Fibroblast of lung (primary cell): ENCODE results near the gene TEX19. TPM values are rescaled to one million over a fixed set of nuclear protein-coding genes. Genes with fewer than 3 reads are reported as not detected.

Source experiments
- DNase-seq, 2 donors: peaks; one replicate each; pipeline versions ENCODE4 v3.0.0 to v3.0.0-alpha.2; 2010; ENCODE audit warnings: low read depth in 2 of 2
- H2AFZ ChIP-seq: 2 replicates; pipeline ENCODE4 v1.5.1; 2012; ENCODE audit warnings: low read length, control low read depth, inconsistent platforms
- H3K27ac ChIP-seq: 2 replicates; pipeline ENCODE4 v1.5.1; 2011; ENCODE audit warnings: low read length, control low read depth; ENCODE audit not compliant: insufficient read depth
- H3K27me3 ChIP-seq: 2 replicates; pipeline ENCODE4 v1.5.1; 2011; ENCODE audit warnings: mild to moderate bottlenecking, low read length; ENCODE audit not compliant: control insufficient read depth, insufficient read depth
- H3K36me3 ChIP-seq: 2 replicates; pipeline ENCODE4 v1.5.1; 2011; ENCODE audit warnings: low read length; ENCODE audit not compliant: control insufficient read depth, insufficient read depth
- H3K4me1 ChIP-seq: 2 replicates; pipeline ENCODE4 v1.5.1; 2011; ENCODE audit warnings: low read length; ENCODE audit not compliant: control insufficient read depth, insufficient read depth; ENCODE audit errors: extremely low read depth
- H3K4me2 ChIP-seq: 2 replicates; pipeline ENCODE4 v1.5.1; 2011; ENCODE audit warnings: low read length, control low read depth; ENCODE audit not compliant: insufficient read depth; ENCODE audit errors: extremely low read depth
- H3K4me3 ChIP-seq, 4 experiments: fragments of 200-600 bp in 1 of 4; sonication (generic) in 1 of 4; replicated peaks in 1 of 4; 2 replicates each; pipeline ENCODE4 v1.5.1; 2011 to 2016; ENCODE audit warnings: low read length in 4 of 4, low read depth in 3 of 4, mild to moderate bottlenecking in 3 of 4, control low read depth in 2 of 4, inconsistent platforms in 1 of 4, mixed read lengths in 1 of 4; ENCODE audit not compliant: insufficient read depth in 1 of 4; ENCODE audit errors: control extremely low read depth in 1 of 4
- H3K79me2 ChIP-seq: 2 replicates; pipeline ENCODE4 v1.5.1; 2012; ENCODE audit warnings: mild to moderate bottlenecking, low read length, inconsistent platforms; ENCODE audit not compliant: control insufficient read depth, insufficient read depth
- H3K9ac ChIP-seq: 2 replicates; pipeline ENCODE4 v1.5.1; 2011; ENCODE audit warnings: mild to moderate bottlenecking, low read length, control low read depth; ENCODE audit not compliant: insufficient read depth
- H3K9me3 ChIP-seq: 2 replicates; pipeline ENCODE4 v1.5.1; 2012; ENCODE audit warnings: low read depth, low read length; ENCODE audit not compliant: control insufficient read depth, insufficient read depth
- H4K20me1 ChIP-seq: 2 replicates; pipeline ENCODE4 v1.5.1; 2011; ENCODE audit warnings: low read length; ENCODE audit not compliant: control insufficient read depth, insufficient read depth; ENCODE audit errors: extremely low read depth
- CTCF ChIP-seq, 2 donors: IDR thresholded peaks in 1 of 2; conservative IDR thresholded peaks in 1 of 2; 1 replicate in 1 of 2; 2 replicates in 1 of 2; pipeline ENCODE4 v1.5.1; 2011 to 2012; ENCODE audit warnings: low read length in 2 of 2, control low read depth in 1 of 2, inconsistent platforms in 1 of 2, low read depth in 1 of 2, mild to moderate bottlenecking in 1 of 2
- EZH2 ChIP-seq: IDR thresholded peaks from 2 replicates; pipeline ENCODE4 v1.5.1; 2012; ENCODE audit warnings: low read length, control low read depth, mild to moderate bottlenecking; ENCODE audit errors: missing control alignments
- polyA plus RNA-seq, 2 donors: library from polyadenylated mRNA; depleted of rRNA in 1 of 2; stranded (reverse) in 1 of 2; unstranded in 1 of 2; fragments of >200 nt; gene quantifications; 2 replicates each; pipeline ENCODE4 v1.2.1, GENCODE V29; 2011 to 2012; ENCODE audit warnings: missing spikeins in 1 of 2
- total RNA-seq: library from RNA; depleted of rRNA; stranded (reverse); fragments of >200 nt; gene quantifications from 2 replicates; pipeline ENCODE4 v1.2.1, GENCODE V29; 2014

TEX19 gene
- total and polyA plus RNA-seq, 2 donors (not counting 1 experiment from before 2014, with no cell fraction given): 0.05 to 0.17 TPM

DNA sequence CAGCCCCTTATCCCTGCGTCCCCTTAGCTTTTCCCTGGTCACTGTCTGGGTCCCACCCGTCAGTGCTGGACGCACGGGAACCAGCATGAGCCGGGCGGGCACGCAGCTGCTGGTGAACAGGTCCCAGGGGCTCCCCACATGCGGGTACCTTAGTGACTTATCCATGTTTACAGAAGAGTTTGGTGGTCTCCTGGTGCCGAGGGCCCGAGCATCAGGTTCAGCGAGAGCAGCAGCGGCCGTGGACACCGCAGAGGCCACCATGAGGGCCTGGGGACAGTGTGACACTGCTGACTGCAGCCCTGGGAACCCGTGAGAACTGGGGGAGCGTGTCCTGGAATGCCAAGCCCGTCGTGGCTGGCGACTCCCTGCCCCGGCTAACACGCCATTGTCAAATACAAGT is 48.2 kb upstream of the TEX19 start:
- H2AFZ ChIP-seq: no peak overlapping the region
- no peak overlapping the region for H3K27ac ChIP-seq

GRCh38 chr17:82311971-82312370 is 47.1 kb upstream of the TEX19 start:
- no peak for DNase-seq
- Histone ChIP-seq H3K9me3 (no peaks in the 10 kb centered on the region), H3K79me2 (no peaks in the 10 kb centered on the region), H3K9ac (no peak overlapping the region), H2AFZ (no peak overlapping the region), H3K27me3 (peaks cover 26% of the 10 kb centered on the region), H4K20me1 (no peaks in the 10 kb centered on the region), H3K36me3 (no peaks in the 10 kb centered on the region), H3K27ac (no peak overlapping the region), H3K4me1 (no peaks in the 10 kb centered on the region), H3K4me3 (no peak overlapping the region), H3K4me2 (no peak overlapping the region)
- TF ChIP-seq EZH2 (no peak), CTCF (conservative IDR thresholded peaks at IDR 0.05 in 1 of 2, IDR thresholded peaks at IDR 0.05 in 1 of 2; ENCODE audit: low read depth in 1 of 2, low read length in 2 of 2) (no peak)

More for the DNA sequence above, 48.2 kb upstream of the TEX19 start:
- no peak for DNase-seq
- Histone ChIP-seq H3K36me3 (no peaks in the 10 kb centered on the region), H3K4me1 (no peaks in the 10 kb centered on the region), H3K9me3 (no peaks in the 10 kb centered on the region), H3K4me3 (no peak overlapping the region), H3K9ac (no peak overlapping the region), H3K79me2 (no peaks in the 10 kb centered on the region), H4K20me1 (no peaks in the 10 kb centered on the region), H3K4me2 (no peak overlapping the region), H3K27me3 (peaks cover 26% of the 10 kb centered on the region)
- TF ChIP-seq EZH2 (no peak), CTCF (conservative IDR thresholded peaks at IDR 0.05 in 1 of 2, IDR thresholded peaks at IDR 0.05 in 1 of 2; ENCODE audit: low read depth in 1 of 2, low read length in 2 of 2) (no peak)

GRCh38 chr17:82313195-82314011 is 45.6 kb upstream of the TEX19 start:
- H3K4me1 ChIP-seq: no peaks in the 10 kb centered on the region
- peaks cover 25% of the 10 kb centered on the region for H3K27me3 ChIP-seq
- H4K20me1 ChIP-seq: no peaks in the 10 kb centered on the region
- TF ChIP-seq CTCF (conservative IDR thresholded peaks at IDR 0.05 in 1 of 2, IDR thresholded peaks at IDR 0.05 in 1 of 2; ENCODE audit: low read depth in 1 of 2, low read length in 2 of 2) (no peak), EZH2 (no peak)
- H3K27ac ChIP-seq: no peak overlapping the region
- no peak overlapping the region for H3K4me2 ChIP-seq
- H3K4me3 ChIP-seq: no peak overlapping the region
- no peaks in the 10 kb centered on the region for H3K9me3 ChIP-seq
- DNase-seq: no peak
- H2AFZ ChIP-seq: no peak overlapping the region
- H3K79me2 ChIP-seq: no peaks in the 10 kb centered on the region
- no peaks in the 10 kb centered on the region for H3K36me3 ChIP-seq
- no peak overlapping the region for H3K9ac ChIP-seq
